Stimulated activated CD4-positive, alpha-beta T cell treated with anti-CD3 and anti-CD28 coated beads, TNF-alpha, amount 100 ng/mL, for 48 hours (primary cell): Measurements from ENCODE around the gene PEX14.

Experiments used
- DNase-seq, 3 donors: peaks; one replicate each; pipeline ENCODE4 v3.0.0-alpha.2; 2020; ENCODE audit warnings: low read depth in 3 of 3

PEX14 gene

DNA sequence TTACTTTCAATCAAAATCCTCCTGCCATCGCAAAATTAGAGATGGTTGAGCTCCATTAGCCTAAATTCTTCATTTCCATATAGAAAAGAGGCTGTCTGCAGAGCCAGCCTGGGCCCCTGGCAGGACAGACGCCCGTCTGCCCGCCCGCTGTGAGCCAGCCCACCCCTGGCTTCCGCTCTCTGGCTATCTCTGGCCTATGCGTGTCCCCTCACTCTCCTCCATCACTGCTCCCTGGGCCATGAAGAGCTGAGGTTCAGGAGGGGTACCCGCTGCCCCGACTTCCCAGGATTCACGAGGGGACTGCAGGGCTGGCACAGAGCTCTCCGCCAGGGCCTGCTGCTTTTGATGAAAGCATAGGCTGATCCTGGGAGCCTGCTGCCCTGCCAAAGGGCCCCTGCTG is 204.1 kb downstream of the PEX14 start:
- DNase-seq = no peak

DNA sequence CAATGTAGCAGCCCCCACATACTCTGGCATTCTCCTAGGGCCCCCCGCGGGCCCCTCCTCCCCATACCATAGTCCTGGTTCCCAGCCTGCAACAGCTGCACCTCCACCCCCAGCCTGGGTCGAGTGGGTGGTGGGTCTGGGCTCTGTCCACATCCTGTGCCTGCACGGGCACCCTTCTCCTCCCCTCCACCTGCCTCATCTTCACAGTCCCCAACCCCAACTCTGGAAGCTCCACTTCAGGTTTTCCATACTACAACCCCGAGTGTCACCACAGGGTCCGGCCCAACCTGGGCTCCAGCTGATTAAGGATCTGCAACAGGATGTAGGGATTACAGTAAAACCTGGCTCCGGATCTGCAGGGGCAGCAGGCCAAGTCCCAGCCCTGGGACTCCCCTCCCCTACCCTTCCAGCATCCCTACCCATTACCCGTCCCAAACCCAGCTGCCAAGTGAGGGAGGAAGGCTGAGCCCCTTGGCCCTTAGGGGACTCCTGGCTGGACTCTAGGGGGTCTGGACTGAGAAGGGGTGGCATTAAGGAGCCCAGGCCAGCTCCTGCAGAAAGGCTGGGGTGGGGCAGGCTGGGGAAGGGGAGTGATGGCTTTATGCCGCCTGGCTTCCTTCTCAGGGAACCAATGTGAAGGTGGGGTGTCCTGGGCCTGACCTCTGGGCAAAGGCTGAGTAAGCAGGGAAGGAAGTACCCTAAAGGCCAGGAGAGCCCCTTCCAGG is 204.9 kb downstream of the PEX14 start:
- DNase-seq = no peak
